Bronchial epithelial cell (primary cell): ENCODE measurements around the gene DPH5. TPM values are rescaled to one million over a fixed set of nuclear protein-coding genes. Genes with fewer than 3 reads are reported as not detected.

Source experiments
- DNase-seq: peaks from one replicate; pipeline ENCODE4 v3.0.0-alpha.2; 2010; ENCODE audit warnings: low read depth
- FAIRE-seq: peaks from 2 replicates; lab custom pipeline; 2011; peaks lifted over from hg19 to GRCh38; lab: Jason Lieb, UNC
- H3K27me3 ChIP-seq: 2 replicates; pipeline ENCODE4 v1.5.1; 2011; ENCODE audit warnings: low read length; ENCODE audit not compliant: control insufficient read depth, insufficient read depth
- H3K36me3 ChIP-seq: 2 replicates; pipeline ENCODE4 v1.5.1; 2011; ENCODE audit warnings: low read length; ENCODE audit not compliant: control insufficient read depth, insufficient read depth
- H3K4me3 ChIP-seq: 2 replicates; pipeline ENCODE4 v1.5.1; 2011; ENCODE audit warnings: mild to moderate bottlenecking, low read depth, low read length, control low read depth
- total RNA-seq: library from RNA; depleted of rRNA; stranded (reverse); fragments of >200 nt; gene quantifications from 2 replicates; pipeline ENCODE4 v1.2.1, GENCODE V29; 2014
- TF ChIP-seq, protein P1 (sequence below): IDR thresholded peaks from 2 replicates; pipeline ENCODE4 v1.5.1; 2011; ENCODE audit warnings: mild to moderate bottlenecking, moderate library complexity, low read length, control low read depth, inconsistent platforms; ENCODE audit not compliant: insufficient read depth, severe bottlenecking

DPH5 gene
- total RNA-seq, 1 donor from 2014 or later = 42.4 TPM

DNA sequence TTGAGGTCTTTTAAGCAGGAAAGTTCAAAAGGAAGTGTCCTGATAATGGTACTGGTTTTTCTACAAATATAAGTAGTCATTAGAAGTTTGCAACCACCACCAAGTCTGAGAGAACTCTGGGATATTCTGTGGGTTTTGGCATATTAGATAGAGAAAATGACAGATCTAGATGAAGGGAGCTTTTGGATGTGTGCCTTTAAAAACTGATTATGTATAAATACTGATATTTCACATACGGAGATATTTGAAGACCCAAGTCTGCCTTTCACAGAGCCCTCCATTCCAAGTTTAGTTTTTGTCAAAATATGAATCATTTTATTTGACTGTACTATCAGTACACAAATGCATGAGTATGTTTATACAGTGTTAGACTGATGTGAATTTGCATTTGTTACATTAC lies 48.6 kb downstream of the DPH5 start:
- TF ChIP-seq, protein P1, sequence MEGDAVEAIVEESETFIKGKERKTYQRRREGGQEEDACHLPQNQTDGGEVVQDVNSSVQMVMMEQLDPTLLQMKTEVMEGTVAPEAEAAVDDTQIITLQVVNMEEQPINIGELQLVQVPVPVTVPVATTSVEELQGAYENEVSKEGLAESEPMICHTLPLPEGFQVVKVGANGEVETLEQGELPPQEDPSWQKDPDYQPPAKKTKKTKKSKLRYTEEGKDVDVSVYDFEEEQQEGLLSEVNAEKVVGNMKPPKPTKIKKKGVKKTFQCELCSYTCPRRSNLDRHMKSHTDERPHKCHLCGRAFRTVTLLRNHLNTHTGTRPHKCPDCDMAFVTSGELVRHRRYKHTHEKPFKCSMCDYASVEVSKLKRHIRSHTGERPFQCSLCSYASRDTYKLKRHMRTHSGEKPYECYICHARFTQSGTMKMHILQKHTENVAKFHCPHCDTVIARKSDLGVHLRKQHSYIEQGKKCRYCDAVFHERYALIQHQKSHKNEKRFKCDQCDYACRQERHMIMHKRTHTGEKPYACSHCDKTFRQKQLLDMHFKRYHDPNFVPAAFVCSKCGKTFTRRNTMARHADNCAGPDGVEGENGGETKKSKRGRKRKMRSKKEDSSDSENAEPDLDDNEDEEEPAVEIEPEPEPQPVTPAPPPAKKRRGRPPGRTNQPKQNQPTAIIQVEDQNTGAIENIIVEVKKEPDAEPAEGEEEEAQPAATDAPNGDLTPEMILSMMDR = no peak
- FAIRE-seq (no peak), DNase-seq (no peak)
- no peaks in the 10 kb centered on the region for H3K27me3 ChIP-seq
- H3K36me3 ChIP-seq = peaks cover 2% of the 10 kb centered on the region
- no peak overlapping the region for H3K4me3 ChIP-seq

DNA sequence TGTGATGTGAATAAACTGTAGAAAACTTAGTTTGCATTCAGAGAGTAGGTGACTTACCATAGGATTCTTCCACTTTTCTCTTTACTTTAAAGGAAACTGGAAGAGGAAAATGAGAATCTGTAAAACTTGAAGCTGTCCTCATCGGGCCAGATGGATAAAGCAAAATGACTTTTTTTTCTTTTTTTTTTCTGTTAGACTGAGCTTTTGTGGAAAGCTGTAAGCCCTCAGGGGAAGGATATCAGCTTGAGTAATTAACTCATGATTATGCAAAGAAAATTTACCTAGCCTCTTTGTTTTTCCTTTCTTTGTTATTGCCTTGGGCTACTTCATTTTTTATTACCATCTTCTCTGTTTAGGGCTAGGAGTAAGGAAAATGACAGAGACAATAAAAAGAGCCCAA lies 53.4 kb downstream of the DPH5 start:
- FAIRE-seq (no peak), DNase-seq (no peak)
- no peak overlapping the region for H3K4me3 ChIP-seq
- peaks cover 2% of the 10 kb centered on the region for H3K36me3 ChIP-seq
- TF ChIP-seq, protein P1 = no peak
- no peaks in the 10 kb centered on the region for H3K27me3 ChIP-seq

DNA sequence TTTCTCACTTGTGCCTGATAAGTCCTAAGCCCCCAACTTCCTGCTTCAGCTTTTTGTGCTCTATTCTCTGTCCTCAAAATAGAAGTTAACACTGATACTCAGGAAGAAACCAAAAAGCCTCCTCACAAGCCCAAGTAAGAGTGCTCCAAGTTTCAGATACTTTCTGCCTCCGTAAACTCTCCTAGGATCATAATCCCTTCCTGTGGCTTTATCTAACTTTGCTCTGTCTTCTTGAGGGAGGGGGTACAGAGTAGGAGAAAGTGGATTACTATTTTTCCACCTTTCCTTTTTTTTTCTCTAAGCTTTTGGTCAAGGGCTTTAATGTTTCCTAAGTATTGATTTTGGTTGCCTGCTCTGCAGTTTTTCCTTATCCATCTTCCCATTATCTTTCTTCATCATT lies 54.6 kb downstream of the DPH5 start:
- FAIRE-seq (no peak), DNase-seq (no peak)
- Histone ChIP-seq H3K27me3 (no peaks in the 10 kb centered on the region), H3K4me3 (no peak overlapping the region), H3K36me3 (peaks cover 5% of the 10 kb centered on the region)
- TF ChIP-seq, protein P1 = no peak

DNA sequence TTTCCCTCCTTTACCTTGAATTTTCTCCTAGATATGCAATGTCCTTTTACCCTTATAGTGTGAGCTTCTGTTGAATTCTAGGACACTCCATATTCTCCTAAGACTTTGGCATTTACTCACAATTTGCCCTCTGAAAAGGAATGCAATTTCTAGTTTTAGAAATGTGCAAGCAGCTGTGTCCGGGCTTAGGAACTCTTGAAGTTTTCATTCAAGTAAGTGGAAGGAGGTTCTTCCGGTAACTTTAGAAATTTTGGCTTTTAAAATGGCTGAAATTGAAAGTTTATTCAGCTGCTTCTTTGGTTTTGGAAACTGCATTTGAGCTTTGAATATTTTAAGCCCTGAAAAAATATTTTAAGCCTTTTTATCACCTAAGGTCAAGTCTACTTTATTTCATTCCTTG lies 56.3 kb downstream of the DPH5 start:
- TF ChIP-seq, protein P1 = no peak
- FAIRE-seq = no peak
- Histone ChIP-seq H3K27me3 (no peaks in the 10 kb centered on the region), H3K4me3 (no peak overlapping the region), H3K36me3 (peaks cover 4% of the 10 kb centered on the region)
- DNase-seq = no peak

DNA sequence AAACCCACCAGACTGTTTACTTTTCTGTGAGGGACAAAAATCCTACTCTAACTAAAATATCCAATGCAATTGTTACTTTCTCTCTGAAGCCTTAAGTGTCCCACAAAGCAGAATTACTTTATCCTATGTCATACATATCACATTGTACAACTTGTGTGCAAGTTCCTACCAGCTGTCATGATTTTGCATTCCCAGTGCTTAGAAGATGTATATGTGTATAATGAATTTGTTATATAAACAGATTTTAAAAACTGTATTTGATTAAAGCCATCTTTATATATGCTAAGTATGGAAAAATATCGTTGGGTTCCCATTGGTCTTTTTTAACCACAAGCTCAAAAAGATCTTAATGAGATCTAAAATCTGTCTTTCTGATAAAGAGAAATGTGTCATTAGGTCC lies 57.0 kb downstream of the DPH5 start:
- FAIRE-seq = no peak

DNA sequence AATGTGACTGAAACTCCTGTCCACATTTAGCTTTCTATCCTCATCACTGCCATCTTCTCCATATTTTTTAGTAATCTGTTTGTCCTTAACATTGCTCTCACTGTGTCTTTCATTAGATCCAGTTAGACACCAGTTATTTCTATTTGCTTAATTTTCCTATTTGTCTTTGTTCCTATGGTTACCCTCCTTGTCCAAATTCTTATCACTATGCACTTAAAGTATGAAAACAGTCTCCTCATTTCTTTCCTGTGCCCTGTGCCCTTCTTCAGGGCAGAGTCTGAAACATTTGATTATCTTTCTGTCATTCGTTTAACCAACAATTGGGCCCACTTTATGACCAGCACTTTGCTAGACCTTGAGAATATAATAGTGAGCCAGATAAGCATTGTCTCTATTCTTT lies 65.5 kb downstream of the DPH5 start:
- FAIRE-seq (no peak), DNase-seq (no peak)
- H3K27me3 ChIP-seq = no peaks in the 10 kb centered on the region
- H3K4me3 ChIP-seq = no peak overlapping the region
- H3K36me3 ChIP-seq = peaks cover 3% of the 10 kb centered on the region
- TF ChIP-seq, protein P1 = no peak

More for the DNA sequence above, 57.0 kb downstream of the DPH5 start:
- TF ChIP-seq, protein P1 = no peak
- Histone ChIP-seq H3K27me3 (no peaks in the 10 kb centered on the region), H3K36me3 (peaks cover 4% of the 10 kb centered on the region), H3K4me3 (no peak overlapping the region)
- DNase-seq = no peak
